ENCODE measurements around the gene CRTC1. TPM values are rescaled to one million over a fixed set of nuclear protein-coding genes. Genes with fewer than 3 reads are reported as not detected.

The CRTC1 gene
- total RNA-seq, 4 donors from 2014 or later: 12.3 to 15.9 (median 13.1) TPM

DNA sequence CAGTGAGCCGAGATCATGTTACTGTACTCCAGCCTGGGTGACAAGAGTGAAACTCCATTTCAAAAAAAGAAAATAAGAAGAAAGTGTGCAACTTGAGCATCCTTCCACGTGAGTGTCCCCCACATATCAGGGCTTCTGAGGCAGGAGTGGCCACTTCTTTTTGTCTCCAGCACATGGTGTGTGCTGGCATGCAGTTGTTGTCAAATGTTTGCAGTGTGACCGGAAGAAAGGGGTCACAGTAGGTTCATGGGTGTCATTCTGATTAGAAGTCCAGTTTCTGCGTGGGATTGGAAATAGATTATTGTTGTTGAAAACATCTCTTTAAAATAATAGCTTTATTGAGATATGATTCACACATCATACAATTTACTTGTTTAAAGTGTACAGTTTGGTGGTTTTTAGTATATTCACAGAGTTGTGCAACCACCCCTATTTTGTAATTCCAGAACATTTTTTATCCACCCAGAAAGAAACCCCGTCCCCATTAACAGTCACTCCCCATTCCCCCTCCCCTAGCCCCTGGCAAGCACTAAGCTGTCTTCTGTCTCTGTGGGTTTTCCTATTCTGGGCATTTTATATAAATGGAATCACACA, 2.2 kb downstream of the CRTC1 start:
- TF ChIP-seq, protein P1, sequence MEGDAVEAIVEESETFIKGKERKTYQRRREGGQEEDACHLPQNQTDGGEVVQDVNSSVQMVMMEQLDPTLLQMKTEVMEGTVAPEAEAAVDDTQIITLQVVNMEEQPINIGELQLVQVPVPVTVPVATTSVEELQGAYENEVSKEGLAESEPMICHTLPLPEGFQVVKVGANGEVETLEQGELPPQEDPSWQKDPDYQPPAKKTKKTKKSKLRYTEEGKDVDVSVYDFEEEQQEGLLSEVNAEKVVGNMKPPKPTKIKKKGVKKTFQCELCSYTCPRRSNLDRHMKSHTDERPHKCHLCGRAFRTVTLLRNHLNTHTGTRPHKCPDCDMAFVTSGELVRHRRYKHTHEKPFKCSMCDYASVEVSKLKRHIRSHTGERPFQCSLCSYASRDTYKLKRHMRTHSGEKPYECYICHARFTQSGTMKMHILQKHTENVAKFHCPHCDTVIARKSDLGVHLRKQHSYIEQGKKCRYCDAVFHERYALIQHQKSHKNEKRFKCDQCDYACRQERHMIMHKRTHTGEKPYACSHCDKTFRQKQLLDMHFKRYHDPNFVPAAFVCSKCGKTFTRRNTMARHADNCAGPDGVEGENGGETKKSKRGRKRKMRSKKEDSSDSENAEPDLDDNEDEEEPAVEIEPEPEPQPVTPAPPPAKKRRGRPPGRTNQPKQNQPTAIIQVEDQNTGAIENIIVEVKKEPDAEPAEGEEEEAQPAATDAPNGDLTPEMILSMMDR (IDR thresholded peaks at IDR 0.05): no peak
- no peak for TF ChIP-seq POLR2A (IDR thresholded peaks at IDR 0.05)
- H3K4me1 ChIP-seq: peaks cover 9 to 16% of the 10 kb centered on the region in 2 donors
- DNase-seq: no peak
- no peaks in the 10 kb centered on the region for H3K36me3 ChIP-seq
- no peaks in the 10 kb centered on the region for H3K27me3 ChIP-seq
- 78 to 91% methylated on average over 5 of the region's 5 CpGs for WGBS, 2 donors
- no peak overlapping the region for H3K4me3 ChIP-seq (replicated peaks in 1 of 3)
- no peak overlapping the region for H3K27ac ChIP-seq
- intact Hi-C loops (cut with DNase I): no loop called here
- no peaks in the 10 kb centered on the region for H3K9me3 ChIP-seq

DNA sequence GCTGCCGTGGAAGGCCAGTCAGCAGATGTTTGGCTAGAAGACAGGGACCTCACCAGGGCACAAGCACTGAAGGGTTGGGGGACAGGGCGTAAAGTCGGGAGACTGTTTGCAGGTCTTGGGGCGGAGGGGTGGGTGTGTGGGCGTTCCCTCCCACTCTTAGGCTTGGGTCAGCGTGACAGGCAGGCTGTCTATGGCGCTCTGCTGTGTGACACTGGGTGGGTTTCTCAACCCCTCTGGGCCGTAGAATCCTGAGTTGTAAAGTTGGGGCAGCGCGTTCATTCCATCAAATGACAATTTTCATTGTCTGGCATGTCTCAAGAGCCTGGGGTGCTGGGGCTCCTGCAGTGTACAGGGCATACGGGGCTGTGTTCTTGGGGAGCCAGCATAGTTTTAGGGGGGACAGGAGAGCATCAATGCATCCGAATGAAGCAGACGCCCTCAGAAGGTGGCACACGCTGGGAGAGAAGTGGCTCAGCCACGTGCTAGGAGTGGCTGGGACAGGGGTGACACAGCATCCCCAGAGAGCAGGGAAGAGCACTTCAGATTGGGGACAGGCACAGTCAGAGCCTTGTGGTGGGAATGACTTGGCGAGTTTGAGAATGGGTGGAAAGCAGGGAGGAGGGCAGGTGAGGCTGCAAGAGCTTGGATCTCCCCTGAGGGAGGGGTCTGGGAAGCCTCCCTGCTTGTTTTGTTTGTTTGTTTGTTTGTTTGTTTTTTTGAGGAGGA, 4.4 kb downstream of the CRTC1 start:
- TF ChIP-seq, protein P1 (IDR thresholded peaks at IDR 0.05): no peak
- no peak for TF ChIP-seq POLR2A (IDR thresholded peaks at IDR 0.05)
- H3K36me3 ChIP-seq: no peaks in the 10 kb centered on the region
- 90 to 91% methylated on average over 9 to 16 of the region's 16 CpGs for WGBS, 2 donors
- peaks cover 9 to 13% of the 10 kb centered on the region in 2 donors for H3K4me1 ChIP-seq
- DNase-seq: no peak
- H3K4me3 ChIP-seq (replicated peaks in 1 of 3): no peak overlapping the region
- no peak overlapping the region for H3K27ac ChIP-seq
- H3K27me3 ChIP-seq: no peaks in the 10 kb centered on the region
- no peaks in the 10 kb centered on the region for H3K9me3 ChIP-seq
- intact Hi-C loops (cut with DNase I): no loop called here

DNA sequence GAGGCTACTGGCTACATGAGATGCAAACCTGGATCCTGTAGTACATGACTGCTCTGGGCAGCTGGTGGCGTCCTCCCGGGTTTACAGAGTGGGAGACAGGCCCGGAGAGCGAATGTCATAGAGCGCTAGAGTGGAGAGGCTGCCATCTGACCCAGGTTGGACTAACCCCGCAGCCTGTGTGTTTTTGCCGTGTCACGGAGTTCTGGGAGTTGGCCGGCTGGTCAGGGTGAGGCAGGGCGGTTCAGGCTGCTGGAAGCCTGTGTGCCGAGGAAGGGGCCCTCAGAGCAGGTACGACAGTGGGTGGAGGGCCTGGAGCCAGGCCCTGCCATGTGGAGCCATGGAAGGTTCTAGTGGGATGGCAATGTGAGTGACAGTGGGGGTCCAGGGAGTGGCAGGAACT, 12.5 kb downstream of the CRTC1 start:
- no peaks in the 10 kb centered on the region for H3K36me3 ChIP-seq
- intact Hi-C loops (cut with DNase I): no loop called here
- TF ChIP-seq, protein P1 (IDR thresholded peaks at IDR 0.05): no peak
- TF ChIP-seq POLR2A (IDR thresholded peaks at IDR 0.05): no peak
- no peak for DNase-seq
- no peak overlapping the region for H3K4me3 ChIP-seq (replicated peaks in 1 of 3)
- peaks cover 18 to 35% of the 10 kb centered on the region in 2 donors for H3K4me1 ChIP-seq
- 93 to 95% methylated on average over 10 to 12 of the region's 12 CpGs for WGBS, 2 donors
- H3K27me3 ChIP-seq: no peaks in the 10 kb centered on the region
- no peaks in the 10 kb centered on the region for H3K9me3 ChIP-seq
- H3K27ac ChIP-seq: no peak overlapping the region

DNA sequence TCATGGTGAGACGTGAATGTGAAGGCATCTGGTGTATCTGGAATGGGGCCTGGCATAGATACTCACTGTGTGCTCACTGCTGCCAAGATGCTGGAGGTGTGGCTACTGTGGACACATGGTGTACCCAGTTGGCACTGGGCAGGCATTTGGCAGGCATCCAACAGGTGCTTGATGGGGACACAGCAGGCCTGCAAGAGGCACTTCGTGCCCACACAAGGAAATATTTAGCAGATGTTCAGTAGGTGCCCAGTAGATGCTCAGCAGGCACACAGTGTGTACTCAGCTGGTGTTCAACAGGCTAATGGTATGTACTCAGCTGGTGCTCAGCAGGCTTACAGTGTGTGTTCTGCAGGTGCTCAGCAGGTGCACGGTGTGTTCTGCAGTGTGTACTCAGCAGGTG, 14.2 kb downstream of the CRTC1 start:
- no peaks in the 10 kb centered on the region for H3K27me3 ChIP-seq
- no peak overlapping the region for H3K27ac ChIP-seq
- H3K4me3 ChIP-seq (replicated peaks in 1 of 3): no peak overlapping the region
- intact Hi-C loops (cut with DNase I): no loop called here
- DNase-seq: peak; percentile 90 to 91
- no peaks in the 10 kb centered on the region for H3K9me3 ChIP-seq
- H3K4me1 ChIP-seq: peaks cover 22 to 47% of the 10 kb centered on the region in 2 donors
- WGBS, 2 donors: 61 to 75% methylated on average over 3 of the region's 3 CpGs
- H3K36me3 ChIP-seq: no peaks in the 10 kb centered on the region
- TF ChIP-seq POLR2A (IDR thresholded peaks at IDR 0.05): no peak

DNA sequence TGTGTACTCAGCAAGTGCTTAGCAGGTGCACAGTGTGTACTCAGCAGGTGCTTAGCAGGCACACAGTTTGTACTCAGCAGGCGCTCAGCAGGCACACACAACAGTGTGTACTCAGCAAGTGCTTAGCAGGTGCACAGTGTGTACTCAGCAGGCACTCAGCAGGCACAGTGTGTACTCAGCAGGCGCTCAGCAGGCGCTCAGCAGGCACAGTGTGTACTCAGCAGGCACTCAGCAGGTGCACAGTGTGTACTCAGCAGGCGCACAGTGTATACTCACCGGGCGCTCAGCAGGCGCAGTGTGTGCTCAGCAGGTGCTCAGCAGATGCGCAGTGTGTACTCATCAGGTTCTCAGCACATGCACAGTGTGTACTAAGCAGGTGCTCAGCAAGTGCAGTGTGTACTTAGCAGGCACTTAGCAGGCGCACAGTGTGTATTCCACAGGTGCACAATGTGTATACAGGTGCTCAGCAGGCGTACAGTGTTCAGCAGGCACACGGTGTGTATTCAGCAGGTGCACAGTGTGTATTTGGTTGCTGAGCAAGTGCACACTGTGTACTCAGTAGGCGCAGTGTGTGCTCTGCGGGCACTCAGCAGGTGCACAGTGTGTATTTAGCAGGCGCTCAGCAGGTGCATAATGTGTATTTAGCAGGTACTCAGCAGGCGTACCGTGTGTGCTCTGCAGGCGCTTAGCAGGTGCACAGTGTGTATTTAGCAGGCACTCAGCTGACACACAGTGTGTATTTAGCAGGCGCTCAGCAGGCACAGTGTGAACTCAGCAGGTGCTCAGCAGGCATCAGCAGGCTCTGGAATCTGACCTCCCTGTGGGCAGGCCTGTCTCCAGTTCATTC, 15.1 kb downstream of the CRTC1 start:
- peak; percentile 34 to 54 for DNase-seq
- H3K27ac ChIP-seq: peak overlapping the region in 1 of 3 donors; percentile 90
- intact Hi-C loops (cut with DNase I): no loop called here

More for the DNA sequence above, 15.1 kb downstream of the CRTC1 start:
- Histone ChIP-seq H3K27me3 (no peaks in the 10 kb centered on the region), H3K9me3 (no peaks in the 10 kb centered on the region), H3K36me3 (no peaks in the 10 kb centered on the region), H3K4me3 (replicated peaks in 1 of 3) (no peak overlapping the region), H3K4me1 (peaks cover 22 to 47% of the 10 kb centered on the region in 2 donors)
- TF ChIP-seq, protein P1 (IDR thresholded peaks at IDR 0.05): no peak
- TF ChIP-seq POLR2A (IDR thresholded peaks at IDR 0.05): no peak
- WGBS, 2 donors: 86 to 96% methylated on average over 9 to 11 of the region's 18 CpGs
